Measurements from ENCODE around the gene TBC1D5. TPM values are rescaled to one million over a fixed set of nuclear protein-coding genes. Genes with fewer than 3 reads are reported as not detected.

TBC1D5 gene
- total RNA-seq, 1 experiment from 2014 or later, result 33.9 TPM

GRCh38 chr3:17489139-17489538, 253.3 kb downstream of the TBC1D5 start:
- ATAC-seq (no peak), DNase-seq (ENCODE audit: low read depth, low spot score) (no peak)
- H3K4me1 ChIP-seq (ENCODE audit: control insufficient read depth in 1 of 2, insufficient read depth in 2 of 2, low read length in 2 of 2), result peaks cover 0 to 17% of the 10 kb centered on the region in 2 experiments; a peak in 2 of 4 replicates
- H4K20me1 ChIP-seq (ENCODE audit: insufficient read depth), result no peaks in the 10 kb centered on the region
- RAD21 ChIA-PET (ENCODE audit: low non-redundant PET in 1 of 2, low total read pairs in 2 of 2, uncharacterized antibody in 2 of 2, unreplicated experiment in 2 of 2), result no interaction called here
- no peak overlapping the region for H3K4me3 ChIP-seq (replicated peaks in 1 of 2; ENCODE audit: low read depth in 1 of 2, low read length in 2 of 2)
- no peak overlapping the region for H2AFZ ChIP-seq (ENCODE audit: low read depth, low read length, poor library complexity, severe bottlenecking)
- BruUV-seq (replicated peaks), result no TSS peak
- intact Hi-C loops (cut with micrococcal nuclease), result no loop called here
- no peak for TF ChIP-seq ZFX (IDR thresholded peaks at IDR 0.05)
- no peak for TF ChIP-seq EGR1 (IDR thresholded peaks at IDR 0.05; ENCODE audit: low read depth)
- H3K27ac ChIP-seq (ENCODE audit: low read depth, low read length), result no peak overlapping the region
- CTCF ChIA-PET, result no interaction called here
- no peak overlapping the region for H3K4me2 ChIP-seq (ENCODE audit: low read length)
- no peaks in the 10 kb centered on the region for H3K27me3 ChIP-seq (ENCODE audit: insufficient read depth, low read length)
- POLR2A ChIA-PET, result no interaction called here
- H3K9ac ChIP-seq (ENCODE audit: low read length), result no peak overlapping the region
- no peaks in the 10 kb centered on the region for H3K36me3 ChIP-seq (ENCODE audit: control insufficient read depth in 1 of 2, insufficient read depth in 2 of 2, low read length in 2 of 2)
- peaks cover 0 to 17% of the 10 kb centered on the region in 2 experiments; a peak in 1 of 4 replicates for H3K9me3 ChIP-seq (ENCODE audit: control insufficient read depth in 1 of 2, insufficient read depth in 1 of 2, low read depth in 1 of 2, low read length in 2 of 2)
- H3K9me2 ChIP-seq (ENCODE audit: insufficient read depth), result no peaks in the 10 kb centered on the region
- H3K79me2 ChIP-seq (ENCODE audit: insufficient read depth, low read length), result no peaks in the 10 kb centered on the region

DNA sequence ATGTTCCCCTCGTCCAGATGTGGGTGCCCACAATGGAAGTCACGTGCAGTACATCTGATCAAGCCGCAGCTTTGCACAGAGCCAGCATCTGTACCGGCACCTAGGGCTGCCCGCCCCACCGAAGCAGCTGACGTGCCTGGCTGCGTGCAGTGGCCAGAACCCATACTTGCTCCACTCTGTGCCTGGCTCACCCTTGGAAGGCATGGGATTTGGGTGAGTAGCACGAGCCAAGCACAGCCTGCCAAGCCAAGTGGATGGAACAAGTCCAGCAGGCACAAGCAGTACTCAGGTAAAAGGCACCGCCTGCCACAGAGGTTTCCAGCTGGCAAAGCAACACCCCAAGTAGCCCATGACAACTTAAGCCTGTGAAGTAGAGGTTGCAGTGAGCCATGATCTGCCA, 261.3 kb downstream of the TBC1D5 start:
- no peak overlapping the region for H3K27ac ChIP-seq (ENCODE audit: low read depth, low read length)
- intact Hi-C loops (cut with micrococcal nuclease), result no loop called here
- BruUV-seq (replicated peaks), result no TSS peak
- no peak for TF ChIP-seq YY1 (IDR thresholded peaks at IDR 0.05; ENCODE audit: extremely low read depth, insufficient replicate concordance, low read depth, low read length)
- no peak for TF ChIP-seq RAD21 (IDR thresholded peaks at IDR 0.05; ENCODE audit: low read depth)
- no peak for TF ChIP-seq TCF7L2 (IDR thresholded peaks at IDR 0.05; ENCODE audit: borderline replicate concordance, extremely low read depth, insufficient read depth, insufficient read length)
- no peak for TF ChIP-seq EZH2phosphoT487 (IDR thresholded peaks at IDR 0.05; ENCODE audit: borderline replicate concordance)
- H3K4me3 ChIP-seq (replicated peaks in 1 of 2; ENCODE audit: low read depth in 1 of 2, low read length in 2 of 2), result no peak overlapping the region
- ATAC-seq, result no peak
- H3K4me2 ChIP-seq (ENCODE audit: low read length), result no peak overlapping the region
- H2AFZ ChIP-seq (ENCODE audit: low read depth, low read length, poor library complexity, severe bottlenecking), result no peak overlapping the region
- no peak overlapping the region for H3K9ac ChIP-seq (ENCODE audit: low read length)
- ChIA-PET RAD21 (ENCODE audit: low non-redundant PET in 1 of 2, low total read pairs in 2 of 2, uncharacterized antibody in 2 of 2, unreplicated experiment in 2 of 2) (interaction anchor here in 1 of 2 experiments (0.6 kb wide), 1 partner anchor 16 kb away, joined by 3 read pairs; no protein-coding TSS in a partner anchor), POLR2A (no interaction called here), CTCF (no interaction called here)
- no peaks in the 10 kb centered on the region for H3K27me3 ChIP-seq (ENCODE audit: insufficient read depth, low read length)
- H4K20me1 ChIP-seq (ENCODE audit: insufficient read depth), result no peaks in the 10 kb centered on the region
- no peaks in the 10 kb centered on the region for H3K36me3 ChIP-seq (ENCODE audit: control insufficient read depth in 1 of 2, insufficient read depth in 2 of 2, low read length in 2 of 2)
- no peak for DNase-seq (ENCODE audit: low read depth, low spot score)
- no peaks in the 10 kb centered on the region for H3K4me1 ChIP-seq (ENCODE audit: control insufficient read depth in 1 of 2, insufficient read depth in 2 of 2, low read length in 2 of 2)
- no peaks in the 10 kb centered on the region for H3K9me3 ChIP-seq (ENCODE audit: control insufficient read depth in 1 of 2, insufficient read depth in 1 of 2, low read depth in 1 of 2, low read length in 2 of 2)
- H3K9me2 ChIP-seq (ENCODE audit: insufficient read depth), result no peaks in the 10 kb centered on the region
- no peaks in the 10 kb centered on the region for H3K79me2 ChIP-seq (ENCODE audit: insufficient read depth, low read length)

Measured in HCT116 (cell line).